Measurements from ENCODE around the gene NOXO1. TPM values are rescaled to one million over a fixed set of nuclear protein-coding genes. Genes with fewer than 3 reads are reported as not detected.

The NOXO1 gene
- total RNA-seq, 1 donor from 2014 or later = 1.2 TPM

- intact Hi-C loops (cut with DNase I) = no loop called here
- TF ChIP-seq POLR2A (IDR thresholded peaks at IDR 0.05) (no peak), CTCF (IDR thresholded peaks at IDR 0.05) (no peak), POLR2AphosphoS5 (IDR thresholded peaks at IDR 0.05; ENCODE audit: insufficient read depth in 1 of 2, low read depth in 1 of 2) (no peak)
- H3K27ac ChIP-seq = no peak overlapping the region
- peaks cover 37% of the 10 kb centered on the region for H3K4me1 ChIP-seq
- no peaks in the 10 kb centered on the region for H3K9me3 ChIP-seq
- H3K4me3 ChIP-seq = no peak overlapping the region
- H3K27me3 ChIP-seq = no peaks in the 10 kb centered on the region
- DNase-seq (ENCODE audit: extremely low spot score in 2 of 2) = no peak
- peaks cover 0 to 41% of the 10 kb centered on the region in 2 donors for H3K36me3 ChIP-seq
Observed at GRCh38 chr16:1975432-1976215, 5.6 kb downstream of the NOXO1 start.

- H3K27me3 ChIP-seq = no peaks in the 10 kb centered on the region
Observed at GRCh38 chr16:1974157-1975070, 6.9 kb downstream of the NOXO1 start.

GRCh38 chr16:1973461-1974156 lies 7.7 kb downstream of the NOXO1 start:
- intact Hi-C loops (cut with DNase I) = no loop called here
- H3K36me3 ChIP-seq = peaks cover 0 to 41% of the 10 kb centered on the region in 2 donors
- H3K27me3 ChIP-seq = no peaks in the 10 kb centered on the region
- no peak overlapping the region for H3K4me3 ChIP-seq
- H3K27ac ChIP-seq = no peak overlapping the region
- DNase-seq (ENCODE audit: extremely low spot score in 2 of 2) = no peak
- TF ChIP-seq POLR2AphosphoS5 (IDR thresholded peaks at IDR 0.05; ENCODE audit: insufficient read depth in 1 of 2, low read depth in 1 of 2) (no peak), POLR2A (IDR thresholded peaks at IDR 0.05) (no peak), CTCF (IDR thresholded peaks at IDR 0.05) (no peak)
- H3K9me3 ChIP-seq = no peaks in the 10 kb centered on the region
- peaks cover 28% of the 10 kb centered on the region for H3K4me1 ChIP-seq

More at GRCh38 chr16:1974157-1975070, 6.9 kb downstream of the NOXO1 start:
- Histone ChIP-seq H3K4me3 (no peak overlapping the region), H3K36me3 (peaks cover 0 to 41% of the 10 kb centered on the region in 2 donors), H3K9me3 (no peaks in the 10 kb centered on the region), H3K4me1 (peaks cover 28% of the 10 kb centered on the region), H3K27ac (no peak overlapping the region)
- TF ChIP-seq CTCF (IDR thresholded peaks at IDR 0.05) (no peak), POLR2AphosphoS5 (IDR thresholded peaks at IDR 0.05; ENCODE audit: insufficient read depth in 1 of 2, low read depth in 1 of 2) (no peak), POLR2A (IDR thresholded peaks at IDR 0.05) (no peak)
- DNase-seq (ENCODE audit: extremely low spot score in 2 of 2) = no peak
- intact Hi-C loops (cut with DNase I) = no loop called here

GRCh38 chr16:1972490-1972877 lies 8.8 kb downstream of the NOXO1 start:
- Histone ChIP-seq H3K27ac (peak overlapping the region; percentile 85), H3K36me3 (peaks cover 0 to 32% of the 10 kb centered on the region in 2 donors), H3K27me3 (no peaks in the 10 kb centered on the region), H3K4me3 (peak overlapping the region; percentile 73 to 89), H3K9me3 (no peaks in the 10 kb centered on the region), H3K4me1 (peaks cover 28% of the 10 kb centered on the region)
- no peak for DNase-seq (ENCODE audit: extremely low spot score in 2 of 2)
- intact Hi-C loops (cut with DNase I) = no loop called here
- no peak for TF ChIP-seq POLR2A (IDR thresholded peaks at IDR 0.05)
- TF ChIP-seq CTCF (IDR thresholded peaks at IDR 0.05) = no peak
- TF ChIP-seq POLR2AphosphoS5 (IDR thresholded peaks at IDR 0.05; ENCODE audit: insufficient read depth in 1 of 2, low read depth in 1 of 2) = no peak
